Pancreas (tissue), 10 donors: ENCODE measurements around the gene TCTN1. TPM values are rescaled to one million over a fixed set of nuclear protein-coding genes. Genes with fewer than 3 reads are reported as not detected.

ENCODE experiments used
- ATAC-seq, 4 donors: fragments of 200-7000 bp; cut with Tn5 transposase; one replicate each; pipeline versions ENCODE4 v1.8.0 to v1.9.1; 2020; ENCODE audit warnings: mild to moderate bottlenecking in 4 of 4, moderate library complexity in 4 of 4
- DNase-seq, 6 donors: peaks; one replicate each; pipeline ENCODE4 v3.0.0-alpha.2; 2020
- FAIRE-seq: peaks from 2 replicates; lab custom pipeline; 2012; peaks lifted over from hg19 to GRCh38; lab: Jason Lieb, UNC
- H3K27ac ChIP-seq, 4 donors: fragments of 200-600 bp; sonication (generic); 1 replicate in 3 of 4; 2 replicates in 1 of 4; pipeline versions ENCODE4 v1.5.0 to v1.8.0; 2020
- H3K27me3 ChIP-seq, 4 donors: fragments of 200-600 bp; one replicate each; pipeline ENCODE4 v1.8.0; 2021
- H3K36me3 ChIP-seq, 3 donors: fragments of 200-600 bp; sonication (generic) in 1 of 3; one replicate each; pipeline versions ENCODE4 v1.5.0 to v1.8.0; 2020 to 2021
- H3K4me1 ChIP-seq, 3 donors: fragments of 200-600 bp; one replicate each; pipeline ENCODE4 v1.8.0; 2021
- H3K4me3 ChIP-seq, 4 donors: fragments of 200-600 bp; sonication (generic) in 2 of 4; one replicate each; pipeline versions ENCODE4 v1.5.0 to v1.8.0; 2020 to 2021
- H3K9me3 ChIP-seq, 4 donors: fragments of 200-600 bp; one replicate each; pipeline ENCODE4 v1.8.0; 2021
- WGBS, 2 donors: extraction: QIAGEN DNeasy Blood & Tissue Kit; methylation state at CpG; one replicate each; pipeline ENCODE4 v1.1.7; 2013; 5-methylcytosine and 5-hydroxymethylcytosine counted together
- intact Hi-C, 3 donors: fragments of 100-400 bp; cut with DNase I; formaldehyde crosslinking; loops; one replicate each; pipeline versions ENCODE4 v1.11.1 to v1.14.2; 2022
- polyA plus RNA-seq, 2 donors: library from polyadenylated mRNA; stranded (reverse); fragments of 200-250 nt; gene quantifications; one replicate each; pipeline ENCODE4 v1.2.3, GENCODE V29; 2013
- total RNA-seq, 6 donors: library from RNA; stranded (reverse); fragmentation: NEBNext Ultra II Directional in 4 of 6; extraction: Animal tissue kit (Norgen Biotek cat#: 25700) in 4 of 6; gene quantifications; one replicate each; pipeline versions ENCODE4 v1.2.1 to v1.2.4, GENCODE V29; 2021 to 2023
- TF ChIP-seq, protein P1 (sequence below), 4 donors: fragments of 200-600 bp; sonication (generic) in 3 of 4; IDR thresholded peaks; one replicate each; pipeline versions ENCODE4 v1.5.0 to v1.8.0; 2021; ENCODE audit warnings: antibody characterized with exemption in 4 of 4
- donor health status: healthy with polysubstance abuse.
- donor health status: DM: no; HTN: no; CAD: no; lungs with moderate emphysema.
- donor health status: DM: no; HTN: no; CAD: no.
- donor health status: control.
- donor health status: control.
- donor health status: Bipolar disorder and iron deficiency.
- donor health status: DM: yes; HTN: yes; CAD: no.
- donor health status: DM: no; HTN: no; CAD: no.
- donor health status: DM: no; HTN: no; CAD: no.
- donor health status: DM: yes; HTN: yes; CAD: no.

Gene TCTN1
- total and polyA plus RNA-seq, 8 donors = 14.7 to 54.5 (median 20.9) TPM

DNA sequence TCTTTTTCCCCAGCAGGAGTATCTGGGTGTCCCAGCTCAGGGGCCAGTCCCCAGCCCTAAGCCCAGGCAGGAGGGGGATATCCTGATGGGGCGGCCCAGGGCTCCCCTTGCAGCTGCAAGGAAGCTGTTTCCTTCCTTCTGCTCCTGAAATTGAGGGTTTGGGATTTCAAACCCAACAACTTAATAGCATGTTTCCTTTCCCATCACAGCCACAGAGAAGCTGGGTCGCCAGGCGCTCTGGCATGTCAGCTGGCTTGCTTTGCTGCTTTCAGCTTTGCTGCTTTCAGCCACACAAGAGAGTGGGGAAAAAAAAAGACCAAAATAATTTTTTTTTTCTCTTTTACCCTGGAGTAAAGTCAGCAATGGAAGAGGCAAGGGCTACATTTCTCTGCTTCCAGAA lies 44.9 kb downstream of the TCTN1 start:
- no peaks in the 10 kb centered on the region for H3K4me1 ChIP-seq
- FAIRE-seq = no peak
- TF ChIP-seq, protein P1, sequence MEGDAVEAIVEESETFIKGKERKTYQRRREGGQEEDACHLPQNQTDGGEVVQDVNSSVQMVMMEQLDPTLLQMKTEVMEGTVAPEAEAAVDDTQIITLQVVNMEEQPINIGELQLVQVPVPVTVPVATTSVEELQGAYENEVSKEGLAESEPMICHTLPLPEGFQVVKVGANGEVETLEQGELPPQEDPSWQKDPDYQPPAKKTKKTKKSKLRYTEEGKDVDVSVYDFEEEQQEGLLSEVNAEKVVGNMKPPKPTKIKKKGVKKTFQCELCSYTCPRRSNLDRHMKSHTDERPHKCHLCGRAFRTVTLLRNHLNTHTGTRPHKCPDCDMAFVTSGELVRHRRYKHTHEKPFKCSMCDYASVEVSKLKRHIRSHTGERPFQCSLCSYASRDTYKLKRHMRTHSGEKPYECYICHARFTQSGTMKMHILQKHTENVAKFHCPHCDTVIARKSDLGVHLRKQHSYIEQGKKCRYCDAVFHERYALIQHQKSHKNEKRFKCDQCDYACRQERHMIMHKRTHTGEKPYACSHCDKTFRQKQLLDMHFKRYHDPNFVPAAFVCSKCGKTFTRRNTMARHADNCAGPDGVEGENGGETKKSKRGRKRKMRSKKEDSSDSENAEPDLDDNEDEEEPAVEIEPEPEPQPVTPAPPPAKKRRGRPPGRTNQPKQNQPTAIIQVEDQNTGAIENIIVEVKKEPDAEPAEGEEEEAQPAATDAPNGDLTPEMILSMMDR (IDR thresholded peaks at IDR 0.05) = no peak
- DNase-seq = no peak
- no peaks in the 10 kb centered on the region for H3K27me3 ChIP-seq
- H3K9me3 ChIP-seq = no peaks in the 10 kb centered on the region
- no peak overlapping the region for H3K4me3 ChIP-seq
- intact Hi-C loops = no loop called here
- WGBS, 2 donors = 75 to 85% methylated on average over 3 of the region's 3 CpGs
- no peak overlapping the region for H3K27ac ChIP-seq
- H3K36me3 ChIP-seq = no peaks in the 10 kb centered on the region
- ATAC-seq = no peak

- Histone ChIP-seq H3K9me3 (no peaks in the 10 kb centered on the region), H3K4me1 (no peaks in the 10 kb centered on the region), H3K36me3 (no peaks in the 10 kb centered on the region), H3K4me3 (no peak overlapping the region), H3K27me3 (no peaks in the 10 kb centered on the region), H3K27ac (no peak overlapping the region)
- TF ChIP-seq, protein P1 (IDR thresholded peaks at IDR 0.05) = no peak
- WGBS, 2 donors = 77 to 79% methylated on average over 23 of the region's 23 CpGs
- no peak for FAIRE-seq
- peak in 1 of 6 donors; percentile 24 for DNase-seq
- intact Hi-C loops = no loop called here
- ATAC-seq = peak in 2 of 4 donors; percentile 20 to 52
These were observed 47.5 kb downstream of the TCTN1 start for GRCh38 chr12:110661337-110661972.

DNA sequence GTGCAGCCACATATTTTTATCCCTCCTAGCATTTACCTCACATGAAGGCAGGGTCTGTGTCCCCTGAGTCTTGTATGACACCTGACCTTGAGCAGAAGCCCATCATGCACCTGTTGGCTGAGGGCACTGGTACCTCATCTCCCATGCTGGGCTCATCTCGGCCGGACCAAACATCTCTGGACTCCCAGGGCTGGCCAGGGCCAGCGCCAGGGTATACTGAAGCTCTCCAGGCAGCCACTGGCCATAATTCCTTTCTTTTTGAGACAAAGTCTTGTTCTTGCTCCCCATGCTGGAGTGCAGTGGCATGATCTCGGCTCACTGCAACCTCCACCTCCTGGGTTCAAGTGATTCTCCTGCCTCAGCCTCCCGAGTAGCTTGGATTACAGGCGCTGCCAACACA lies 53.0 kb downstream of the TCTN1 start:
- no peak for FAIRE-seq

DNA sequence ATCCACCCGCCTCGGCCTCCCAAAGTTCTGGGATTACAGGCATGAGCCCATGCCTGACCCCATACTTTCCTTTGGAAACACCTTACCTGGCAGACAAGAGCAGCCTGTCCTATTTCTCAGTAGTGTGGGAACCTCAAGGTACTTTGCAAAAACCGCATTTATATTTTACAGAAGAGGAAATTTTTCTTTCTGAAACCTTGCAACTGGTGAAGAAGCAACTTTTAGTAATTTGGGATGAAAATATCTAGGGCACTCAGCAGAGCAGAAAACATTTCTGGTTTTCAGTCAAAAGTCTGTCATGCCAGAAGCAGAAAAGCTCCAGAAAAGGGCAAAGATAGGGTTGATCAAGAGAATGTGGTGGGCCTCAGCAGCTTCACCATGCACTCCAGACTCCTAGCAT lies 53.7 kb downstream of the TCTN1 start:
- no peak for FAIRE-seq
- ATAC-seq = no peak
- intact Hi-C loops = no loop called here

More for the DNA sequence above, 53.0 kb downstream of the TCTN1 start:
- intact Hi-C loops = no loop called here
- ATAC-seq = no peak
- DNase-seq = no peak
- no peaks in the 10 kb centered on the region for H3K9me3 ChIP-seq
- no peak overlapping the region for H3K4me3 ChIP-seq
- no peak overlapping the region for H3K27ac ChIP-seq
- no peaks in the 10 kb centered on the region for H3K4me1 ChIP-seq
- H3K36me3 ChIP-seq = no peaks in the 10 kb centered on the region
- TF ChIP-seq, protein P1 (IDR thresholded peaks at IDR 0.05) = no peak
- WGBS, 2 donors = 88 to 89% methylated on average over 6 of the region's 6 CpGs
- H3K27me3 ChIP-seq = no peaks in the 10 kb centered on the region

More for the DNA sequence above, 53.7 kb downstream of the TCTN1 start:
- no peak overlapping the region for H3K27ac ChIP-seq
- H3K4me3 ChIP-seq = no peak overlapping the region
- TF ChIP-seq, protein P1 (IDR thresholded peaks at IDR 0.05) = no peak
- no peaks in the 10 kb centered on the region for H3K27me3 ChIP-seq
- 85 to 94% methylated on average over 3 of the region's 3 CpGs for WGBS, 2 donors
- no peaks in the 10 kb centered on the region for H3K36me3 ChIP-seq
- H3K9me3 ChIP-seq = no peaks in the 10 kb centered on the region
- no peak for DNase-seq
- no peaks in the 10 kb centered on the region for H3K4me1 ChIP-seq
